ENCODE data around the gene SLC34A3.
"Not testable (repeated sequence)": the region's sequence is repeated elsewhere in the genome, so short reads cannot be mapped to it uniquely, and the experiment has no call there.

SLC34A3 gene

GRCh38 chr9:137243626-137244485 is 13.2 kb downstream of the SLC34A3 start:
- DNase-seq, result no peak

- DNase-seq, result no peak
Measured at GRCh38 chr9:137244486-137245449, 14.1 kb downstream of the SLC34A3 start.

- no peak for DNase-seq
Measured at GRCh38 chr9:137245450-137246421, 15.0 kb downstream of the SLC34A3 start.

- DNase-seq, result no peak
Measured at GRCh38 chr9:137247135-137247915, 16.6 kb downstream of the SLC34A3 start.

GRCh38 chr9:137247916-137248175 is 17.1 kb downstream of the SLC34A3 start:
- DNase-seq, result no peak

- no peak for DNase-seq
Measured at GRCh38 chr9:137250329-137251193, 19.9 kb downstream of the SLC34A3 start.

- DNase-seq, result no peak
Measured at GRCh38 chr9:137251194-137251461, 20.4 kb downstream of the SLC34A3 start, which contains the start of gene STPG3. Gene STPG3, plus strand, starts transcription at chr9:137251286. Its CDS starts 1 bp downstream, at chr9:137251287.

GRCh38 chr9:137251490-137252268 is 21.0 kb downstream of the SLC34A3 start:
- no peak for DNase-seq

GRCh38 chr9:137252555-137253506 is 22.1 kb downstream of the SLC34A3 start:
- no peak for DNase-seq

GRCh38 chr9:137253717-137254623 is 23.3 kb downstream of the SLC34A3 start:
- no peak for DNase-seq

GRCh38 chr9:137254624-137255447 is 24.1 kb downstream of the SLC34A3 start, which contains the start of gene NELFB:
Gene NELFB, plus strand, starts transcription at chr9:137255327.
- peak; percentile 52 for DNase-seq

- no peak for DNase-seq
Measured at GRCh38 chr9:137255448-137256114, 24.9 kb downstream of the SLC34A3 start.

GRCh38 chr9:137256362-137256761 is 25.7 kb downstream of the SLC34A3 start:
- DNase-seq, result no peak

GRCh38 chr9:137256856-137257255 is 26.2 kb downstream of the SLC34A3 start:
- no peak for DNase-seq

- not testable (repeated sequence) for DNase-seq
Measured at GRCh38 chr9:137262173-137262908, 31.6 kb downstream of the SLC34A3 start.

- no peak for DNase-seq
Measured at GRCh38 chr9:137262909-137263285, 32.2 kb downstream of the SLC34A3 start.
